Dermis blood vessel endothelial cell (primary cell): ENCODE measurements around the gene C3orf80. TPM values are rescaled to one million over a fixed set of nuclear protein-coding genes. Genes with fewer than 3 reads are reported as not detected.
"Not testable (repeated sequence)": the region's sequence is repeated elsewhere in the genome, so short reads cannot be mapped to it uniquely, and the experiment has no call there.

Source experiments
- DNase-seq: peaks from one replicate; pipeline ENCODE4 v3.0.0; 2010
- total RNA-seq: library from RNA; depleted of rRNA; stranded (reverse); fragments of >200 nt; gene quantifications from 2 replicates; pipeline ENCODE4 v1.2.3, GENCODE V29; 2014

C3orf80 gene
- total RNA-seq = not detected in 2 replicates

GRCh38 chr3:160225176-160226025, at the start of gene C3orf80:
TSS of gene C3orf80 (plus strand) at chr3:160225422. CDS start at chr3:160225636, 214 bp downstream.
- DNase-seq = peak; percentile 53

DNA sequence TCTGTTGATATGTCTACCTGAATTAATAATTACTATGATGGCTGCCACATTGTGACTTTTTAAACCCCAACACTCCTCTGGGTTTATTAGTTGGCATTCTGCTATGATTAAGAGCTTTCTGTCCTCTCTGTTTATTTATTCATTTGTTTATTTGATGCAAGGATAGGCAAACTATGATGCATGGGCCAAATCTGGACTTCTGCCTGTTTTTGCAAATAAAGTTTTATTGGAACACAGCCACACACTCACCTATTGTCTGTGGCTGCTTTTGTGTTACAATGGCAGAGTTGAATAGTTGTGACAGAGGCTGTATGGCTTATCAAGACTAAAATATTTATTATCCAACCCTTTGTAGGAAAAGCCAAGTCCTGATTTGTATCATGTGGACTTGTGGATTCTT, 48.3 kb upstream of the C3orf80 start:
- DNase-seq = no peak

- DNase-seq = not testable (repeated sequence)
Observed at GRCh38 chr3:160178661-160179060, 46.6 kb upstream of the C3orf80 start.

- DNase-seq = not testable (repeated sequence)
Observed at GRCh38 chr3:160179403-160179802, 45.8 kb upstream of the C3orf80 start.

DNA sequence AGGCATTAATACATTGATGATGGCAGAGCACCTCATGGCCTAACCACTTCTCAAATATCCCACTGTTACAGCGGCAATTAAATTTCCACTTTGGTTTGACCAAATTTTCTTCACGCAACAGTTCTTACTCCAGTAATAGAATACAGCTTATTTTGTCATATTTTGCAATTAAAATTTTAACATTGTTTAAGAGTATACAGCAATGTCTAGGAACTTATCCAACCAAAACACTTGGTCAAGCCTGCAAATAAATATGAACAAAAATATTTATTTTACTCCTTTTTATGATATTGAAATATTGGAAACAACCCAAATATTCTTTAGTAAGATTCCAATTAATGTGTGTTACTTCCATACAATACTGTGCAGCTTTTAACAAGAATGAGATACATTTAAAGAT, 45.3 kb upstream of the C3orf80 start:
- no peak for DNase-seq

DNA sequence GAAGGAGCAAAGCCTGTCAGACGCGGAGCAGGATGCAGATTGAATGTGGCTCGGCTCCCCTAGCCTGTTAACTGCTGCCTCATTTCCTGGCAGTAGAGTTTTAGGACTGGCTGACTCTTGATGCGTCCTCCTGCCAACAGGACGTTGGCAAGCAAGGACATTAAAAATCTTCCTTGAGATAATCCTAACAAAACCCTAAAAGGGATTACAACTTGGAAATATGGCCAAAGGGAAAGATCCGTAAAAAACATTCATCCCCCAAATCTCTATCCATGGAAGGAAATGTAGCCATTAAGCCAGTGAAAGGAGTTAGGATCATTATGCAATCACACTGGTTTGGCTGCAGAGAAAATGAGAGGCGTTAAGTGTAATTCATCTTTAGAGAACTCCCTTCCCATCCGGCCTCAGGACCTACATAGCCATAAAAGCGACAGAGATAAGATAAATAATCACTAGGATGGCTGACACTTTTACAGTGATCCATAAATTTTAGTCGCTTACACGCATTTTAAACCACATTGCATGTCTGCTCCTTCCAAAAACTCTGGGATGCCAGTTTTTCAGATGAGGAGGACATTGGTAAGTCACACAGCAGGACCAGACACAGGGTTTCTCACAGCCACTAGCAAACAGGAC, 44.5 kb upstream of the C3orf80 start:
- peak; percentile 56 for DNase-seq

GRCh38 chr3:160183345-160184076, 41.7 kb upstream of the C3orf80 start:
- no peak for DNase-seq

GRCh38 chr3:160184655-160185054, 40.6 kb upstream of the C3orf80 start:
- no peak for DNase-seq

DNA sequence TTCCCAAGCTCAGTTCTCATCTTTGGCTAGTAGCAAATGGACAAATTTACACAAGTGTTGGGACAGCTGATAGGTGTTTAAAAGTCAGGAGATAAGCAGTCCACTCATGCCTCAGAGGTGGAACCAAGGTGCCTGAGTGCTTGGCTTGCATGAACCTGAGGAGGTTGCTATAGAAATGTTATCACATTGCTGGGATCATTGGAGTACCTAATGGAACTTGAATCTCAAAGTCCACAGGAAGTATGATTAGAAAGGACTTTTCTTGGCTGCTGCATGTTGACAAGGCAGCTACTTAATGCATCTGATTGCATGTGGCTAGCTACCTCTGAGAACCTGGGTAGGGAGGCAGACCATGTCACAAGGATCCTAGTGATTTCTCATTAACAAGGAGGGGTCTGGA, 39.5 kb upstream of the C3orf80 start:
- no peak for DNase-seq

DNA sequence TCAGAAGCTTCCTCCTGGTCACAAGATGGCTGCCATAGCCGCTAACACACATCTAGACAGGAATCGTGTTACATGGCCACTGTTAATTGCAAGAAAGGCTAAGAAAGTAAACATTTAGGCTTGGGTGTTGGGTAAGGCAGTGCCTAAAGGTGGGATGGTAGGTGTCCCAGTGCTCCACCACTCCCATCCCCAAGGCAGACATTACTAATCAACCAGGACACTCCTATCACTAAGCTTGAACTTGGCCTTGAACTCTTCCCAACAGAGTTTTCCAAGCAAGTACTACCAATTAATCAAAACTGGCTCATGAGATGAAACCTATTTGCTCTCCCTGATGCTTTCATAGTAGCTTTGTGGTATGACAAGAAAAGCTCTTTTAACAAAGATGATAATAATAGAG, 37.9 kb upstream of the C3orf80 start:
- no peak for DNase-seq

- DNase-seq = no peak
Observed at GRCh38 chr3:160192310-160193029, 32.8 kb upstream of the C3orf80 start.

DNA sequence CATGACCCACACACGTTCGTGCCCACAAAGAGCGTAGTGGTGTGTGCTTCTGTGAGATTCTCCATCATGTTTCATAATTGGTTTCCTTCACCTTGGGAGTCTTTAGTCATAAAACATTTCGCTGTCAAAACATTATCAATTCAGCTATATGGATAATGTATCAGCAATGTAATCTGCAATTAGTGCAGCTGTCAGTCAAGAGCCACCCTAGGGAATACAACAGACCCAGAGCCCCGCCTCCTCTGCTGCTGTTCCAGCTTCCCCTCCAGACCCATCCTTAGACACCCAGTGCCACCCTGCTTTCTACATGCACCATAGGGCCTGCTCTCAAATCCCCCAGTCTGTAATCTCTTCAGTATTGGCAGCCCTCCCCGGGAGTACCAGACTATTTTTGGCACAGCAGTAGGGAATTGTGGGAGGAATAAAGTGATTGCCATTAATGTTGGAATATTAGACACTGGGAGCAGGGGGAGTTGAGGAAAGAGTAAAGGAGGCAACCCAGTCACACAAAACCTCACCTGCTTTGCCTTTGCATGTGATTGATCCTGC, 31.5 kb upstream of the C3orf80 start:
- no peak for DNase-seq

DNA sequence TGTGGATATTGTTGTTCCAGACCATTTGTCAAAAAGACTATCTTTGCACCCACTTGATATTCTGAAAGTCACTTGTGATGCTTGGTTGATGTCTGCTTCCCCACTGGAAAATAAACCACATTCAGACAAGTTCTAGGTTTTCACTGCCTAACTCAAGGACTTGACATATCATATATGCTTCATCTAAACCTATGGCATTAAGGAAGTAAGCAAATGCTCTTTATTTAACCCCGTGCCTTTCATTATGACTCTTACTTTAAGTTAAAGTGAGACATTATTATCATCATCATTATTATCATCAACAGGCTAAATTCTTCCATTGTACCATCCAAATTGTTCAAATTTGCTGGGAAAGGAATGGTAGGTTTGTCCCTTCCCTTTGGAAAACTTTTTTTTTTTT, 30.8 kb upstream of the C3orf80 start:
- no peak for DNase-seq

- no peak for DNase-seq
Observed at GRCh38 chr3:160195106-160195505, 30.1 kb upstream of the C3orf80 start.

GRCh38 chr3:160196511-160197104, 28.6 kb upstream of the C3orf80 start:
- no peak for DNase-seq

GRCh38 chr3:160199108-160199507, 26.1 kb upstream of the C3orf80 start:
- no peak for DNase-seq

DNA sequence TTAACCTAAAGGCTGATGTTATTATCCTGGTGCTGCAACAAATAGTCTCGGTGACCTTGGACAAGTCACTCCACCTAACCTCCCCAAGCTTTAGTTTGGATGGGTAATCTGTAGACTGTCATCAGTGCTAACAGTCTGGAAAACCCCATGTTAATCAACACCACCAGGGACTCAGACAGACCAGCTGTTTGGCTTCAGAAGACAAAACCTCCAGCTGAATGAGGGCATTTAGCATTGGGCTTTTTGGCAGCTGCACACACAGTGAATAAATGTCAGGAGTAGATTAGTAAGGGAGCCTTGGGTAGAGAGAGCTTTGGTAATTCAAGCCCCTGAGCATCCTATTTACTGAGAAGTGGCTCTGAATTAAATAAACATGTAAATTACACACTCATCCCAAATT, 24.9 kb upstream of the C3orf80 start:
- DNase-seq = no peak

- DNase-seq = not testable (repeated sequence)
Observed at GRCh38 chr3:160204396-160205011, 20.7 kb upstream of the C3orf80 start.

DNA sequence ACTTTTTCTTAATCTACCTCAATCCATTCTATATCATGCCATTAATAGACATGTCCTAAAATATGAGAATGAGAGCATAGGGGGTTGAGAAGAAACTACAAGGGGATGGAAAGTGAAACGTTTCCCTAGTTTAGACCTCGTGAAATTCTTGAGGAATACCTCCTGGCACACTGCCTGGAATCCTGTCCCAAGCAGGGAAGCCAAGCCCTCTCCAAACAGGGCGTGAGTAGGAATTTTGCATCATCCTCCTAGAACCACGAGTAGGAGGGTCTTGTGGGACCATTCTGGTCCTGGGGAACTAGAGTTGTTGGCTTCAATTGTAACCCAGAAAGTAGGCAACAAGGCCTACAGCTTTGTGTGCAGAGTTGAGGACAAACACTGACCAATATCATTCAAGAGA, 19.6 kb upstream of the C3orf80 start:
- no peak for DNase-seq

DNA sequence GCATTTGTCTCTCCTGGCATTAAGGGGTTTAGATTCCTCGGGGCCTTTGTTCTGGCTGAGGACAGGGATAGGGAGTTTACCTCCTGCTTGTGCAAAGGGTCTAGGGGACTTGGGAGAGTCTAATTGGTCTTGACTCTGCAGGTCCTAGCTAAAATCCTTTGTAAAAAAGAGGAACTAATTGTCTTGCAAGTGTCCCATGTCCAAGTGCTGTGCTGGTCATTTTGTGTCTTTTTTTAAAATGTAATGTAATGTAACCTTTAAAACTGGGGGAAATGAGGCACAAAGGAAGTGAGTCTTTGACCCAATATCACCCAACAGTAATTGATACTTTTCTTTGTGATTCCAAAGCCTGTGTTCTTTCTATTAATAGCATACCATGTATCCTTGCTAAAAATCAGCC, 14.9 kb upstream of the C3orf80 start:
- no peak for DNase-seq

- peak; percentile 40 for DNase-seq
Observed at GRCh38 chr3:160210799-160211221, 14.4 kb upstream of the C3orf80 start.

DNA sequence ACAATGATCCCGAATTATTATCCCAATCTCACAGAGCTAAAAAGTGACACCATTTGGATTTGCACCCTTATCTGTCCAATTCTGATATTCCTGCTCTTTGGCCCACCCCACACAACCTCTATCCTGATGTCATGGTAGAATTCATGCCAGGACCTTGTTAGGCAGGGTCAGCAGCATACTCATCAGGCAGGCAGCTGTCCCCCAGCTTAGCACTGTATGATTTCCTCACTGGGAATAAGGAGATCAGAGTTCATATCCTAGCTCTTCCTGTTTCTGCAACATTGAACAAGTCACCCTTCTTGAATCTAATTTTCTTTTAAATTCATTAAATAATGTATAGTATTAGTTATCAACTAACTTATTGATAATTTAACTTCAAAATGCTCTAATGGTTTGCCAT, 12.0 kb upstream of the C3orf80 start:
- no peak for DNase-seq
